H1 (cell line): ENCODE measurements around the gene CRYAB. TPM values are rescaled to one million over a fixed set of nuclear protein-coding genes. Genes with fewer than 3 reads are reported as not detected.

Experiments used
- CTCF ChIA-PET: fragments of 300-600 bp; sonication (Branson Sonifier 250); formaldehyde crosslinking; loops from one replicate; lab custom pipeline; 2021; ENCODE audit not compliant: partially characterized antibody; lab: Charles Lee
- POLR2A ChIA-PET: fragments of 300-600 bp; sonication (Branson Sonifier 250); formaldehyde crosslinking; loops from one replicate; lab custom pipeline; 2021; ENCODE audit warnings: inconsistent platforms; ENCODE audit not compliant: partially characterized antibody; lab: Charles Lee
- DNase-seq, 2 experiments: peaks; one replicate each; pipeline versions ENCODE4 v3.0.0 to v3.0.0-alpha.2; 2010 to 2022; ENCODE audit warnings: low spot score in 2 of 2, low read depth in 1 of 2, mixed read lengths in 1 of 2
- FAIRE-seq: peaks from 2 replicates; lab custom pipeline; 2011; peaks lifted over from hg19 to GRCh38; lab: Jason Lieb, UNC
- H2AFZ ChIP-seq: 2 replicates; pipeline ENCODE4 v1.8.1; 2012; ENCODE audit warnings: low read length, inconsistent platforms
- H2AK5ac ChIP-seq: 2 replicates; pipeline ENCODE4 v1.6.1; 2013; ENCODE audit warnings: low read depth, low read length
- H2BK120ac ChIP-seq: replicated peaks from 2 replicates; pipeline ENCODE3; 2013; ENCODE audit warnings: low read depth, low read length, inconsistent platforms
- H2BK12ac ChIP-seq: 2 replicates; pipeline ENCODE4 v1.6.1; 2013; ENCODE audit warnings: low read depth, low read length
- H2BK15ac ChIP-seq: 2 replicates; pipeline ENCODE4 v1.6.1; 2013; ENCODE audit warnings: low read length
- H2BK20ac ChIP-seq: 2 replicates; pipeline ENCODE4 v1.6.1; 2013; ENCODE audit warnings: low read length
- H2BK5ac ChIP-seq: 2 replicates; pipeline ENCODE4 v1.6.1; 2013; ENCODE audit warnings: low read depth, low read length
- H3K14ac ChIP-seq: 2 replicates; pipeline ENCODE4 v1.6.1; 2013; ENCODE audit warnings: inconsistent platforms; ENCODE audit not compliant: insufficient read length
- H3K18ac ChIP-seq: 2 replicates; pipeline ENCODE4 v1.6.1; 2013; ENCODE audit warnings: low read length; ENCODE audit errors: extremely low read depth
- H3K23ac ChIP-seq: 2 replicates; pipeline ENCODE4 v1.6.1; 2013; ENCODE audit warnings: inconsistent platforms; ENCODE audit not compliant: insufficient read length
- H3K23me2 ChIP-seq: 2 replicates; pipeline ENCODE4 v1.6.1; 2013; ENCODE audit warnings: low read depth, low read length
- H3K27ac ChIP-seq: 2 replicates; pipeline ENCODE4 v1.6.1; 2011; ENCODE audit warnings: low read depth, low read length, inconsistent platforms
- H3K27me3 ChIP-seq, 4 experiments: replicated peaks in 1 of 4; 1 replicate in 1 of 4; 2 replicates in 3 of 4; pipeline versions ENCODE4 v1.6.1 to v1.8.1; 2011 to 2013; ENCODE audit warnings: low read length in 3 of 4, mild to moderate bottlenecking in 3 of 4, inconsistent platforms in 2 of 4, mixed read lengths in 2 of 4, moderate library complexity in 1 of 4; ENCODE audit not compliant: control insufficient read depth in 3 of 4, insufficient read depth in 3 of 4; ENCODE audit errors: extremely low read depth in 1 of 4
- H3K36me3 ChIP-seq, 4 experiments: 2 replicates each; pipeline versions ENCODE4 v1.6.1 to v1.8.1; 2011 to 2013; ENCODE audit warnings: mild to moderate bottlenecking in 4 of 4, low read length in 3 of 4, moderate library complexity in 2 of 4, control low read depth in 1 of 4, inconsistent platforms in 1 of 4; ENCODE audit not compliant: insufficient read depth in 4 of 4, control insufficient read depth in 2 of 4
- H3K4ac ChIP-seq: replicated peaks from 2 replicates; pipeline ENCODE3; 2013; ENCODE audit warnings: low read length, low read depth, mixed read lengths, inconsistent platforms; ENCODE audit not compliant: insufficient read length
- H3K4me1 ChIP-seq, 4 experiments: replicated peaks in 1 of 4; 1 replicate in 1 of 4; 2 replicates in 3 of 4; pipeline versions ENCODE4 v1.6.1 to v1.8.1; 2011 to 2013; ENCODE audit warnings: low read length in 3 of 4, inconsistent platforms in 2 of 4, mixed read lengths in 1 of 4; ENCODE audit not compliant: insufficient read depth in 4 of 4, control insufficient read depth in 3 of 4
- H3K4me2 ChIP-seq, 2 experiments: 2 replicates each; pipeline versions ENCODE4 v1.6.1 to v1.8.1; 2011 to 2013; ENCODE audit warnings: low read depth in 2 of 2, low read length in 2 of 2, control low read depth in 1 of 2, inconsistent platforms in 1 of 2, mild to moderate bottlenecking in 1 of 2; ENCODE audit not compliant: insufficient read depth in 1 of 2
- H3K4me3 ChIP-seq, 4 experiments: fragments of 200-600, 300-600 bp in 1 of 4; sonication (generic), shearing (Covaris generic), sonication (Bioruptor Twin) in 1 of 4; 2 replicates each; pipeline versions ENCODE4 v1.5.1 to v1.8.1; 2011 to 2016; ENCODE audit warnings: low read length in 4 of 4, low read depth in 3 of 4, control low read depth in 2 of 4, inconsistent platforms in 2 of 4, mild to moderate bottlenecking in 2 of 4, mixed read lengths in 1 of 4, moderate library complexity in 1 of 4; ENCODE audit not compliant: insufficient read depth in 2 of 4; ENCODE audit errors: extremely low read depth in 1 of 4
- H3K56ac ChIP-seq: replicated peaks from 2 replicates; pipeline ENCODE3; 2013; ENCODE audit warnings: low read depth, mild to moderate bottlenecking, mixed read lengths, low read length, inconsistent platforms; ENCODE audit not compliant: insufficient read length
- H3K79me1 ChIP-seq: 2 replicates; pipeline ENCODE4 v1.6.1; 2013; ENCODE audit warnings: low read depth, low read length, control low read depth
- H3K79me2 ChIP-seq, 2 experiments: 2 replicates each; pipeline versions ENCODE4 v1.6.1 to v1.8.1; 2012 to 2013; ENCODE audit warnings: low read length in 2 of 2, mild to moderate bottlenecking in 2 of 2, inconsistent platforms in 1 of 2; ENCODE audit not compliant: insufficient read depth in 2 of 2, control insufficient read depth in 1 of 2
- H3K9ac ChIP-seq, 4 experiments: replicated peaks in 1 of 4; 1 replicate in 1 of 4; 2 replicates in 3 of 4; pipeline versions ENCODE4 v1.6.1 to v1.8.1; 2011 to 2013; ENCODE audit warnings: low read depth in 3 of 4, low read length in 3 of 4, control low read depth in 2 of 4, mild to moderate bottlenecking in 2 of 4, moderate library complexity in 2 of 4, inconsistent platforms in 1 of 4; ENCODE audit errors: extremely low read depth in 1 of 4
- H3K9me3 ChIP-seq, 2 experiments: 2 replicates each; pipeline versions ENCODE4 v1.6.1 to v1.8.1; 2012 to 2013; ENCODE audit warnings: mild to moderate bottlenecking in 2 of 2, moderate library complexity in 2 of 2, control low read depth in 1 of 2, inconsistent platforms in 1 of 2, low read depth in 1 of 2, low read length in 1 of 2, mixed read lengths in 1 of 2; ENCODE audit not compliant: insufficient read depth in 2 of 2
- H4K20me1 ChIP-seq, 2 experiments: replicated peaks in 1 of 2; 2 replicates each; pipeline versions ENCODE3 to v1.8.1; 2011 to 2013; ENCODE audit warnings: inconsistent platforms in 2 of 2, low read length in 2 of 2, mild to moderate bottlenecking in 1 of 2; ENCODE audit not compliant: insufficient read depth in 2 of 2, control insufficient read depth in 1 of 2
- H4K5ac ChIP-seq: 2 replicates; pipeline ENCODE4 v1.6.1; 2013; ENCODE audit warnings: low read length, low read depth, mixed read lengths, inconsistent platforms; ENCODE audit not compliant: insufficient read length
- H4K8ac ChIP-seq: 2 replicates; pipeline ENCODE4 v1.8.0; 2013; ENCODE audit warnings: mild to moderate bottlenecking, moderate library complexity, low read length, inconsistent platforms; ENCODE audit not compliant: insufficient read depth; ENCODE audit errors: extremely low read depth
- H4K91ac ChIP-seq: replicated peaks from 2 replicates; pipeline ENCODE3; 2013; ENCODE audit warnings: low read length, mixed read lengths, inconsistent platforms; ENCODE audit not compliant: insufficient read length
- TCF12 ChIP-seq: IDR thresholded peaks from 2 replicates; pipeline ENCODE4 v1.6.1; 2011; ENCODE audit warnings: low read depth, mild to moderate bottlenecking, low read length
- WGBS, 2 experiments: shearing (Covaris generic) in 1 of 2; methylation state at CpG; one replicate each; pipeline versions ENCODE4 v1.1.6 to v1.1.7; 2013 to 2015; ENCODE audit warnings: low lambda C conversion rate in 2 of 2, mixed read lengths in 2 of 2, inconsistent platforms in 1 of 2, low coverage in 1 of 2, missing lambda C conversion rate in 1 of 2; ENCODE audit not compliant: insufficient replicate concordance in 2 of 2, insufficient coverage in 1 of 2, insufficient read length in 1 of 2; ENCODE audit errors: extremely low coverage in 1 of 2, missing lambda C conversion rate in 1 of 2; 5-methylcytosine and 5-hydroxymethylcytosine counted together
- polyA plus RNA-seq, 7 experiments: library from polyadenylated mRNA; depleted of rRNA in 3 of 7; stranded (reverse) in 5 of 7; unstranded in 2 of 7; fragments of >200 nt in 5 of 7; fragments of 200-250 nt in 2 of 7; gene quantifications; 1 replicate in 5 of 7; 2 replicates in 1 of 7; 4 replicates in 1 of 7; pipeline versions ENCODE4 v1.2.1 to v1.2.3, GENCODE V29; 2011 to 2013; ENCODE audit warnings: missing spikeins in 2 of 7, mixed read lengths in 2 of 7
- total RNA-seq: library from RNA; stranded (reverse); fragmentation: NEBNext Ultra II Directional; extraction: Animal tissue kit (Norgen Biotek cat#: 25700); gene quantifications from 2 replicates; pipeline ENCODE4 v1.2.1, GENCODE V29; 2021

The CRYAB gene
- total and polyA plus RNA-seq, 2 of the 8 experiments (the other 6 are each of a cell fraction or from before 2014, with no cell fraction given), result 1.9 to 2.0 TPM

DNA sequence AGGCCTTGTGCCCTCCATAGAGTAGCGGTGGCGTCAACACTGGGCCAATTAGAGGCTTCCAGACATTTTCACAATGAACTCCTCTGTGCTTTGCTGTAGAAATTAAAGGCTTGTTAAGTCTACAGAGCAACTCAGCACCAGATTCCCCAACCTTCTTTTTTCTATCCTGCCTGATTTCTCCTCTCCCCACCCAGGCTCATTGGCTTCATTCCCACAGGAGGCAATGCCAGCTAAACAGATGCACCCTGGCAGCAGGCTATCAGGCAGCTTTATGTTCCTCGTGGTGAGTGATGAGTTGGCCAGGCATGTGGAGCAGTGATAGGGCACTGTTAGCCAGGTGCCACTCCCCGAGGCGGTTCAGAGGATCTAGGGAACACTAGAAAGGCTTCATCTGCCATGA, 30.4 kb upstream of the CRYAB start:
- 0 out of 2 replicates have a peak, but pooled peaks cover 2% of the 10 kb centered on the region for H3K79me1 ChIP-seq
- H3K4ac ChIP-seq, result no peak overlapping the region
- H2BK15ac ChIP-seq, result no peak overlapping the region
- peaks cover 8 to 14% (median 10%) of the 10 kb centered on the region in 4 experiments for H3K4me1 ChIP-seq
- no peak overlapping the region for H2BK5ac ChIP-seq
- ChIA-PET CTCF (interaction anchor here (7.8 to 25.5 kb wide), 2 partner anchors 12 to 38 kb away, joined by 61 to 565 read pairs; no protein-coding TSS in a partner anchor), POLR2A (no interaction called here)
- no peak overlapping the region for H4K8ac ChIP-seq
- no peak overlapping the region for H2AFZ ChIP-seq
- no peak overlapping the region for H3K27ac ChIP-seq
- no peak overlapping the region for H2AK5ac ChIP-seq
- no peak overlapping the region for H3K9ac ChIP-seq
- H4K20me1 ChIP-seq, result no peaks in the 10 kb centered on the region
- peaks cover 0 to 5% of the 10 kb centered on the region in 2 experiments; a peak in 2 of 4 replicates for H3K79me2 ChIP-seq
- no peak overlapping the region for H3K23ac ChIP-seq
- H3K4me3 ChIP-seq, result no peak overlapping the region
- H3K9me3 ChIP-seq, result no peaks in the 10 kb centered on the region
- DNase-seq (no peak), FAIRE-seq (no peak)
- H3K14ac ChIP-seq, result no peak overlapping the region
- H4K91ac ChIP-seq, result no peak overlapping the region
- no peak overlapping the region for H3K56ac ChIP-seq
- no peak overlapping the region for H2BK20ac ChIP-seq
- no peak overlapping the region for H3K18ac ChIP-seq
- H3K27me3 ChIP-seq, result no peaks in the 10 kb centered on the region
- 97% methylated on average over 5 of the region's 5 CpGs; no CpG with 5 or more reads in 1 of the 2 experiments for WGBS, 2 experiments
- peaks cover 0 to 3% (median 0%) of the 10 kb centered on the region in 4 experiments; a peak in 1 of 8 replicates for H3K36me3 ChIP-seq
- H2BK120ac ChIP-seq, result no peak overlapping the region
- H2BK12ac ChIP-seq, result no peak overlapping the region
- no peak overlapping the region for H3K4me2 ChIP-seq
- H4K5ac ChIP-seq, result no peak overlapping the region
- peaks cover 5% of the 10 kb centered on the region for H3K23me2 ChIP-seq
- TF ChIP-seq TCF12, result no peak
